RWPE2 (cell line): Measurements from ENCODE around the gene NKAPD1.

Experiments used
- ATAC-seq: fragments of 200-7000 bp; cut with Tn5 transposase; 3 replicates; pipeline ENCODE4 v1.9.1; 2021; ENCODE audit warnings: low read depth
- DNase-seq: peaks from one replicate; pipeline ENCODE4 v3.0.0-alpha.2; 2020; ENCODE audit warnings: low spot score
- H3K27ac ChIP-seq: fragments of 450-650 bp; 2 replicates; pipeline ENCODE4 v1.5.1; 2017; ENCODE audit warnings: mild to moderate bottlenecking; ENCODE audit not compliant: poor library complexity, severe bottlenecking
- H3K27me3 ChIP-seq: fragments of 250-450 bp; sonication (Bioruptor Pico); 2 replicates; pipeline ENCODE4 v1.5.1; 2021; ENCODE audit warnings: mild to moderate bottlenecking, moderate library complexity; ENCODE audit not compliant: insufficient read depth, poor library complexity, severe bottlenecking
- H3K36me3 ChIP-seq: fragments of 250-450 bp; sonication (Bioruptor Pico); 2 replicates; pipeline ENCODE4 v1.5.1; 2020; ENCODE audit warnings: low read depth, mild to moderate bottlenecking, moderate library complexity
- H3K4me1 ChIP-seq: fragments of 250-450 bp; sonication (Bioruptor Pico); 2 replicates; pipeline ENCODE4 v1.5.1; 2021; ENCODE audit warnings: mild to moderate bottlenecking, moderate library complexity; ENCODE audit not compliant: insufficient read depth, poor library complexity, severe bottlenecking
- H3K4me3 ChIP-seq: fragments of 250-450 bp; sonication (Bioruptor Pico); 2 replicates; pipeline ENCODE4 v1.5.1; 2021; ENCODE audit warnings: mild to moderate bottlenecking, moderate library complexity; ENCODE audit not compliant: severe bottlenecking
- H3K9me3 ChIP-seq: fragments of 250-450 bp; sonication (Bioruptor Pico); 2 replicates; pipeline ENCODE4 v1.5.1; 2021; ENCODE audit warnings: mild to moderate bottlenecking, moderate library complexity; ENCODE audit not compliant: severe bottlenecking
- TF ChIP-seq, protein P1 (sequence below): fragments of 450-650 bp; IDR thresholded peaks from one replicate; pipeline ENCODE4 v1.5.1; 2017; ENCODE audit warnings: mild to moderate bottlenecking, moderate library complexity; ENCODE audit not compliant: poor library complexity, severe bottlenecking

The NKAPD1 gene

DNA sequence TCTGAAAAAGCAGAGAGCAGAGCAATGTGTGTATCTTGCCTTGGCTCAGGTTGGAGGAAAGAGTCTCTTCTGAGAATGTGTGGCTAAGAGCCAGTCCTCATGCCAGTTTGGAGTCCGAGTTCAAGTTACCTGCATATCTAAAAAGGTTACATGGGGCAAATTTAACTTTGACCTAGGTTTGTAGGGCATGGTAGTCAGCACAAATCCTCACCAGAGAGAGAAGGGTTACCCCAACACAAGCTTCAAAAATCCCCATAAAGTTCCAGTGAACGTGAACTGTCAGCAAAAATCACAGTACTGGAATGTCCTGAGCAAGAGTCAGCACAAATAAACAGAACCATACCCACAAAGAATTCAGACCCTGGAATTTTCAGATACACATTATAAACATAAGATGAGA lies 26.4 kb downstream of the NKAPD1 start:
- H3K36me3 ChIP-seq, result peaks cover 9% of the 10 kb centered on the region
- H3K27ac ChIP-seq, result no peak overlapping the region
- no peaks in the 10 kb centered on the region for H3K4me1 ChIP-seq
- DNase-seq, result no peak
- no peaks in the 10 kb centered on the region for H3K27me3 ChIP-seq
- no peaks in the 10 kb centered on the region for H3K9me3 ChIP-seq
- TF ChIP-seq, protein P1, sequence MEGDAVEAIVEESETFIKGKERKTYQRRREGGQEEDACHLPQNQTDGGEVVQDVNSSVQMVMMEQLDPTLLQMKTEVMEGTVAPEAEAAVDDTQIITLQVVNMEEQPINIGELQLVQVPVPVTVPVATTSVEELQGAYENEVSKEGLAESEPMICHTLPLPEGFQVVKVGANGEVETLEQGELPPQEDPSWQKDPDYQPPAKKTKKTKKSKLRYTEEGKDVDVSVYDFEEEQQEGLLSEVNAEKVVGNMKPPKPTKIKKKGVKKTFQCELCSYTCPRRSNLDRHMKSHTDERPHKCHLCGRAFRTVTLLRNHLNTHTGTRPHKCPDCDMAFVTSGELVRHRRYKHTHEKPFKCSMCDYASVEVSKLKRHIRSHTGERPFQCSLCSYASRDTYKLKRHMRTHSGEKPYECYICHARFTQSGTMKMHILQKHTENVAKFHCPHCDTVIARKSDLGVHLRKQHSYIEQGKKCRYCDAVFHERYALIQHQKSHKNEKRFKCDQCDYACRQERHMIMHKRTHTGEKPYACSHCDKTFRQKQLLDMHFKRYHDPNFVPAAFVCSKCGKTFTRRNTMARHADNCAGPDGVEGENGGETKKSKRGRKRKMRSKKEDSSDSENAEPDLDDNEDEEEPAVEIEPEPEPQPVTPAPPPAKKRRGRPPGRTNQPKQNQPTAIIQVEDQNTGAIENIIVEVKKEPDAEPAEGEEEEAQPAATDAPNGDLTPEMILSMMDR, result no peak
- H3K4me3 ChIP-seq, result no peak overlapping the region
- ATAC-seq, result no peak

GRCh38 chr11:112103446-112103845 lies 29.3 kb downstream of the NKAPD1 start:
- Histone ChIP-seq H3K27ac (no peak overlapping the region), H3K4me1 (peaks cover 7% of the 10 kb centered on the region), H3K27me3 (no peaks in the 10 kb centered on the region), H3K4me3 (no peak overlapping the region), H3K9me3 (no peaks in the 10 kb centered on the region), H3K36me3 (no peaks in the 10 kb centered on the region)
- ATAC-seq (no peak), DNase-seq (no peak)
- TF ChIP-seq, protein P1, result no peak

GRCh38 chr11:112106070-112106469 lies 32.0 kb downstream of the NKAPD1 start:
- H3K4me3 ChIP-seq, result no peak overlapping the region
- ATAC-seq, result peak; percentile 81
- H3K9me3 ChIP-seq, result no peaks in the 10 kb centered on the region
- no peaks in the 10 kb centered on the region for H3K27me3 ChIP-seq
- no peak for DNase-seq
- TF ChIP-seq, protein P1, result no peak
- peaks cover 7% of the 10 kb centered on the region for H3K4me1 ChIP-seq
- no peak overlapping the region for H3K27ac ChIP-seq
- H3K36me3 ChIP-seq, result no peaks in the 10 kb centered on the region

- Histone ChIP-seq H3K9me3 (no peaks in the 10 kb centered on the region), H3K27me3 (no peaks in the 10 kb centered on the region), H3K4me1 (no peaks in the 10 kb centered on the region), H3K4me3 (no peak overlapping the region), H3K27ac (no peak overlapping the region), H3K36me3 (no peaks in the 10 kb centered on the region)
- no peak for DNase-seq
- TF ChIP-seq, protein P1, result peak; percentile 69
- peak; percentile 59 for ATAC-seq
Observed at GRCh38 chr11:112113539-112114457, 39.7 kb downstream of the NKAPD1 start.

GRCh38 chr11:112114460-112114859 lies 40.4 kb downstream of the NKAPD1 start:
- Histone ChIP-seq H3K36me3 (no peaks in the 10 kb centered on the region), H3K27me3 (no peaks in the 10 kb centered on the region), H3K9me3 (no peaks in the 10 kb centered on the region), H3K4me1 (peaks cover 2% of the 10 kb centered on the region), H3K27ac (no peak overlapping the region), H3K4me3 (no peak overlapping the region)
- TF ChIP-seq, protein P1, result no peak
- DNase-seq, result no peak
- no peak for ATAC-seq
